HCT116 (cell line): ENCODE results near the gene ZBTB20. TPM values are rescaled to one million over a fixed set of nuclear protein-coding genes. Genes with fewer than 3 reads are reported as not detected.

ENCODE experiments used
- ATAC-seq: fragments of 200-7000 bp; cut with Tn5 transposase; 2 replicates; pipeline ENCODE4 v1.9.1; 2020; ENCODE audit warnings: mild to moderate bottlenecking, moderate library complexity
- BruUV-seq: library from RNA; stranded (reverse); fragments of 400-500 nt; replicated peaks from 2 replicates; lab custom pipeline; 2021; lab: Mats Ljungman, UMichigan
- CTCF ChIA-PET: fragments of 300-600 bp; sonication (Branson Sonifier 250); formaldehyde crosslinking; loops from one replicate; lab custom pipeline; 2021; ENCODE audit warnings: antibody characterized with exemption; lab: Charles Lee
- POLR2A ChIA-PET: fragments of 300-600, 350-600 bp; sonication (Branson Sonifier 250); formaldehyde crosslinking; loops from one replicate; lab custom pipeline; 2021; ENCODE audit warnings: antibody characterized with exemption; lab: Charles Lee
- RAD21 ChIA-PET, 2 experiments: fragments of 300-600 bp; sonication (Branson Sonifier 250); formaldehyde crosslinking; loops; one replicate each; lab custom pipeline; 2023; ENCODE audit warnings: low total read pairs in 2 of 2; ENCODE audit not compliant: uncharacterized antibody in 2 of 2, unreplicated experiment in 2 of 2, low non-redundant PET in 1 of 2; lab: Charles Lee
- DNase-seq: peaks from one replicate; pipeline ENCODE4 v3.0.0-alpha.2; 2010; ENCODE audit warnings: low read depth, low spot score
- H2AFZ ChIP-seq: fragments of 200-600 bp; shearing (Covaris generic), sonication (generic); 2 replicates; pipeline ENCODE4 v1.6.1; 2017; ENCODE audit warnings: low read depth, mixed run types, mixed read lengths, antibody characterized with exemption, low read length; ENCODE audit not compliant: poor library complexity, severe bottlenecking
- H3K27ac ChIP-seq: 2 replicates; pipeline ENCODE4 v1.5.1; 2012; ENCODE audit warnings: low read depth, low read length
- H3K27me3 ChIP-seq: fragments of 200-600 bp; sonication (generic); 2 replicates; pipeline ENCODE4 v1.6.1; 2016; ENCODE audit warnings: mixed run types, low read length, mixed read lengths; ENCODE audit not compliant: insufficient read depth
- H3K36me3 ChIP-seq, 2 experiments: fragments of 200-500 bp in 1 of 2; fragments of 200-600 bp in 1 of 2; sonication (Bioruptor generic) in 1 of 2; sonication (generic) in 1 of 2; 2 replicates each; pipeline versions ENCODE4 v1.5.1 to v1.6.1; 2014 to 2016; ENCODE audit warnings: low read length in 2 of 2, inconsistent platforms in 1 of 2, mixed read lengths in 1 of 2, mixed run types in 1 of 2; ENCODE audit not compliant: insufficient read depth in 2 of 2, control insufficient read depth in 1 of 2
- H3K4me1 ChIP-seq, 2 experiments: fragments of 200-600 bp in 1 of 2; sonication (generic) in 1 of 2; 2 replicates each; pipeline versions ENCODE4 v1.5.1 to v1.6.1; 2012 to 2017; ENCODE audit warnings: low read length in 2 of 2, inconsistent platforms in 1 of 2, mild to moderate bottlenecking in 1 of 2, mixed read lengths in 1 of 2, mixed run types in 1 of 2, moderate library complexity in 1 of 2; ENCODE audit not compliant: insufficient read depth in 2 of 2, control insufficient read depth in 1 of 2
- H3K4me2 ChIP-seq: fragments of 200-600 bp; sonication (generic); 2 replicates; pipeline ENCODE4 v1.6.1; 2017; ENCODE audit warnings: mixed run types, low read length, mixed read lengths
- H3K4me3 ChIP-seq, 2 experiments: fragments of 200-600 bp in 1 of 2; sonication (generic) in 1 of 2; replicated peaks in 1 of 2; 2 replicates each; pipeline ENCODE4 v1.5.1; 2011 to 2016; ENCODE audit warnings: low read length in 2 of 2, control low read depth in 1 of 2, low read depth in 1 of 2, mild to moderate bottlenecking in 1 of 2, mixed read lengths in 1 of 2, mixed run types in 1 of 2
- H3K79me2 ChIP-seq: fragments of 200-600 bp; sonication (generic); 2 replicates; pipeline ENCODE4 v1.6.1; 2017; ENCODE audit warnings: mild to moderate bottlenecking, mixed run types, low read length, moderate library complexity, mixed read lengths; ENCODE audit not compliant: insufficient read depth
- H3K9ac ChIP-seq: fragments of 200-600 bp; sonication (generic); 2 replicates; pipeline ENCODE4 v1.6.1; 2016; ENCODE audit warnings: low read length, mixed read lengths
- H3K9me2 ChIP-seq: fragments of 200-600 bp; sonication (generic), shearing (Covaris generic); 2 replicates; pipeline ENCODE4 v1.6.1; 2017; ENCODE audit warnings: mixed run types, mild to moderate bottlenecking, moderate library complexity; ENCODE audit not compliant: insufficient read depth
- H3K9me3 ChIP-seq, 2 experiments: fragments of 200-500 bp in 1 of 2; fragments of 200-600 bp in 1 of 2; sonication (Bioruptor generic) in 1 of 2; sonication (generic) in 1 of 2; 2 replicates each; pipeline ENCODE4 v1.6.1; 2014 to 2017; ENCODE audit warnings: low read length in 2 of 2, mixed read lengths in 2 of 2, inconsistent platforms in 1 of 2, low read depth in 1 of 2, mild to moderate bottlenecking in 1 of 2, mixed run types in 1 of 2, moderate library complexity in 1 of 2; ENCODE audit not compliant: control insufficient read depth in 1 of 2, insufficient read depth in 1 of 2
- H4K20me1 ChIP-seq: fragments of 200-600 bp; sonication (generic), shearing (Covaris generic); 2 replicates; pipeline ENCODE4 v1.6.1; 2017; ENCODE audit warnings: mixed run types, mild to moderate bottlenecking, moderate library complexity; ENCODE audit not compliant: insufficient read depth
- ATF3 ChIP-seq: IDR thresholded peaks from 2 replicates; pipeline ENCODE4 v1.6.1; 2012
- CBX3 ChIP-seq: IDR thresholded peaks from 2 replicates; pipeline ENCODE4 v1.6.1; 2012; ENCODE audit warnings: low read depth
- CTCF ChIP-seq, 3 experiments: fragments of 200-600 bp in 1 of 3; sonication (generic) in 1 of 3; IDR thresholded peaks in 2 of 3; conservative IDR thresholded peaks in 1 of 3; 2 replicates each; pipeline ENCODE4 v1.5.1; 2012 to 2017; ENCODE audit warnings: low read depth in 2 of 3, low read length in 2 of 3, antibody characterized with exemption in 1 of 3, borderline replicate concordance in 1 of 3, control low read depth in 1 of 3, mild to moderate bottlenecking in 1 of 3, mixed read lengths in 1 of 3, mixed run types in 1 of 3, moderate library complexity in 1 of 3; ENCODE audit not compliant: insufficient read depth in 1 of 3
- EZH2phosphoT487 ChIP-seq: fragments of 200-600 bp; IDR thresholded peaks from 2 replicates; pipeline ENCODE4 v1.6.1; 2018; ENCODE audit warnings: antibody characterized with exemption, borderline replicate concordance
- FOSL1 ChIP-seq: IDR thresholded peaks from 2 replicates; pipeline ENCODE4 v1.6.1; 2012; ENCODE audit warnings: low read depth
- JUND ChIP-seq: IDR thresholded peaks from 2 replicates; pipeline ENCODE4 v1.6.1; 2012
- POLR2AphosphoS5 ChIP-seq: IDR thresholded peaks from 2 replicates; pipeline ENCODE4 v1.6.1; 2011; ENCODE audit warnings: mild to moderate bottlenecking, low read depth, low read length, moderate library complexity
- RAD21 ChIP-seq: IDR thresholded peaks from 2 replicates; pipeline ENCODE4 v1.6.1; 2012; ENCODE audit warnings: low read depth, mild to moderate bottlenecking
- SIN3A ChIP-seq: IDR thresholded peaks from 2 replicates; pipeline ENCODE4 v1.6.1; 2012; ENCODE audit warnings: low read depth
- SRF ChIP-seq: IDR thresholded peaks from 2 replicates; pipeline ENCODE4 v1.6.1; 2012; ENCODE audit warnings: low read depth
- TCF7L2 ChIP-seq: IDR thresholded peaks from 2 replicates; pipeline ENCODE4 v1.7.0; 2011; ENCODE audit warnings: borderline replicate concordance, inconsistent platforms; ENCODE audit not compliant: insufficient read depth, insufficient read length; ENCODE audit errors: extremely low read depth
- ZNF274 ChIP-seq: fragments of 200-500 bp; sonication (Bioruptor generic); IDR thresholded peaks from 2 replicates; pipeline ENCODE4 v1.6.1; 2014; ENCODE audit warnings: mild to moderate bottlenecking, low read depth, low read length, inconsistent platforms
- intact Hi-C: fragments of 100-400 bp; cut with micrococcal nuclease; formaldehyde crosslinking; loops from 2 replicates; pipeline ENCODE4 v1.10.0; 2022
- total RNA-seq: library from RNA; stranded (reverse); gene quantifications from one replicate; pipeline ENCODE4 v1.2.1, GENCODE V29; 2021; ENCODE audit not compliant: unreplicated experiment

ZBTB20 gene
- total RNA-seq, 1 experiment from 2014 or later = 42.1 TPM

GRCh38 chr3:114365909-114366308 lies 781.2 kb downstream of the ZBTB20 start:
- ChIA-PET CTCF (no interaction called here), POLR2A (no interaction called here), RAD21 (no interaction called here)
- Histone ChIP-seq H3K4me3 (no peak overlapping the region), H3K9me3 (no peaks in the 10 kb centered on the region), H3K4me2 (no peak overlapping the region), H3K79me2 (peaks cover 17% of the 10 kb centered on the region; the same call in 1 of the 2 replicates), H3K9me2 (no peaks in the 10 kb centered on the region), H3K36me3 (no peaks in the 10 kb centered on the region), H3K27ac (no peak overlapping the region; the same call in 1 of the 2 replicates), H4K20me1 (0 out of 2 replicates have a peak, but pooled peaks cover 4% of the 10 kb centered on the region), H3K9ac (no peak overlapping the region), H3K27me3 (no peaks in the 10 kb centered on the region), H2AFZ (no peak overlapping the region), H3K4me1 (peaks cover 20 to 28% of the 10 kb centered on the region in 2 experiments)
- no peak for DNase-seq
- TF ChIP-seq ZNF274 (no peak), FOSL1 (no peak), SIN3A (no peak), POLR2AphosphoS5 (no peak), TCF7L2 (no peak), CBX3 (no peak), ATF3 (no peak), RAD21 (no peak)
- no peak for ATAC-seq
- intact Hi-C loops = loop anchor here (10.0 kb wide), 2 partner anchors 799 to 849 kb away; no protein-coding TSS in a partner anchor
- BruUV-seq = no TSS peak

- ChIA-PET POLR2A (no interaction called here), CTCF (interaction anchor here (1.1 to 1.3 kb wide), 2 partner anchors 8 to 54 kb away, joined by 3 to 4 read pairs; no protein-coding TSS in a partner anchor), RAD21 (no interaction called here)
- H3K4me1 ChIP-seq = peaks cover 20 to 28% of the 10 kb centered on the region in 2 experiments
- 0 out of 2 replicates have a peak, but pooled peaks cover 4% of the 10 kb centered on the region for H4K20me1 ChIP-seq
- no peak overlapping the region for H3K27ac ChIP-seq
- no peak overlapping the region for H2AFZ ChIP-seq
- no peak for TF ChIP-seq CTCF (IDR thresholded peaks at IDR 0.05 in 2 of 3, conservative IDR thresholded peaks at IDR 0.05 in 1 of 3; ENCODE audit: borderline replicate concordance in 1 of 3, insufficient read depth in 1 of 3, low read depth in 2 of 3, low read length in 2 of 3)
- TF ChIP-seq JUND = no peak
- TF ChIP-seq EZH2phosphoT487 = no peak
- no peak for TF ChIP-seq TCF7L2
- TF ChIP-seq SRF = no peak
- TF ChIP-seq FOSL1 = no peak
- no peaks in the 10 kb centered on the region for H3K9me3 ChIP-seq
- ATAC-seq (no peak), DNase-seq (no peak)
- no peak overlapping the region for H3K9ac ChIP-seq
- no peaks in the 10 kb centered on the region for H3K9me2 ChIP-seq
- H3K36me3 ChIP-seq = no peaks in the 10 kb centered on the region
- no peak overlapping the region for H3K4me2 ChIP-seq
- no peaks in the 10 kb centered on the region for H3K27me3 ChIP-seq
- BruUV-seq = no TSS peak
- H3K4me3 ChIP-seq = no peak overlapping the region
- intact Hi-C loops = loop anchor here (5.0 to 10.0 kb wide), 3 partner anchors 727 to 850 kb away; no protein-coding TSS in a partner anchor
- peaks cover 12% of the 10 kb centered on the region; the same call in 1 of the 2 replicates for H3K79me2 ChIP-seq
These were observed 782.1 kb downstream of the ZBTB20 start for GRCh38 chr3:114364806-114365654.
